Measurements from ENCODE around the gene IKZF4.
A peak's percentile ranks its signal among the peaks of the same experiment; 100 is the strongest.
"Not testable (repeated sequence)": the region's sequence is repeated elsewhere in the genome, so short reads cannot be mapped to it uniquely, and the experiment has no call there.

IKZF4 gene

DNA sequence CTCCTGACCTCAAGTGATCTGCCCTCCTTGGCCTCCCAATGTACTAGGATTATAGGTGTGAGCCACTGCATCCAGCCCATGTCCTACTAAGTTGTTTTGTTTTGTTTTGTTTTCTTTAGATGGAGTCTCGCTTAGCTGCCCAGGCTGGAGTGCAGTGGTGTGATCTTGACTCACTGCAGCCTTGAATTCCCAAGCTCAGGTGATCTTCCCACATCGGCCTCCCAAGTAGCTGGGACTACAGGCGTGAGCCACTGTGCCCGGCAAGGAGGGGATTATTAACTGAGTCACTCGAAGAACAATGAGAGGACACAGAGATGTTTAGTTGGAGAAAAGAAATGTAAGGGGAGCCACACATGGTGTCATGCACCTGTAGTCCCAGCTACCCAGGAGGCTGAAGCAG lies 41.1 kb downstream of the IKZF4 start:
- TF ChIP-seq, protein P1, sequence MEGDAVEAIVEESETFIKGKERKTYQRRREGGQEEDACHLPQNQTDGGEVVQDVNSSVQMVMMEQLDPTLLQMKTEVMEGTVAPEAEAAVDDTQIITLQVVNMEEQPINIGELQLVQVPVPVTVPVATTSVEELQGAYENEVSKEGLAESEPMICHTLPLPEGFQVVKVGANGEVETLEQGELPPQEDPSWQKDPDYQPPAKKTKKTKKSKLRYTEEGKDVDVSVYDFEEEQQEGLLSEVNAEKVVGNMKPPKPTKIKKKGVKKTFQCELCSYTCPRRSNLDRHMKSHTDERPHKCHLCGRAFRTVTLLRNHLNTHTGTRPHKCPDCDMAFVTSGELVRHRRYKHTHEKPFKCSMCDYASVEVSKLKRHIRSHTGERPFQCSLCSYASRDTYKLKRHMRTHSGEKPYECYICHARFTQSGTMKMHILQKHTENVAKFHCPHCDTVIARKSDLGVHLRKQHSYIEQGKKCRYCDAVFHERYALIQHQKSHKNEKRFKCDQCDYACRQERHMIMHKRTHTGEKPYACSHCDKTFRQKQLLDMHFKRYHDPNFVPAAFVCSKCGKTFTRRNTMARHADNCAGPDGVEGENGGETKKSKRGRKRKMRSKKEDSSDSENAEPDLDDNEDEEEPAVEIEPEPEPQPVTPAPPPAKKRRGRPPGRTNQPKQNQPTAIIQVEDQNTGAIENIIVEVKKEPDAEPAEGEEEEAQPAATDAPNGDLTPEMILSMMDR (IDR thresholded peaks at IDR 0.05; ENCODE audit: low read depth, low read length): no peak
- peak in 1 of 2 donors; percentile 25 for DNase-seq (ENCODE audit: low read depth in 2 of 2)
- no peak overlapping the region for H3K4me3 ChIP-seq (replicated peaks in 1 of 2; ENCODE audit: low read depth in 2 of 2, low read length in 2 of 2)

GRCh38 chr12:56062996-56063395 lies 42.2 kb downstream of the IKZF4 start:
- DNase-seq (ENCODE audit: low read depth in 2 of 2): peak; percentile 29 to 43
- TF ChIP-seq, protein P1 (IDR thresholded peaks at IDR 0.05; ENCODE audit: low read depth, low read length): no peak
- H3K4me3 ChIP-seq (replicated peaks in 1 of 2; ENCODE audit: low read depth in 2 of 2, low read length in 2 of 2): no peak overlapping the region

DNA sequence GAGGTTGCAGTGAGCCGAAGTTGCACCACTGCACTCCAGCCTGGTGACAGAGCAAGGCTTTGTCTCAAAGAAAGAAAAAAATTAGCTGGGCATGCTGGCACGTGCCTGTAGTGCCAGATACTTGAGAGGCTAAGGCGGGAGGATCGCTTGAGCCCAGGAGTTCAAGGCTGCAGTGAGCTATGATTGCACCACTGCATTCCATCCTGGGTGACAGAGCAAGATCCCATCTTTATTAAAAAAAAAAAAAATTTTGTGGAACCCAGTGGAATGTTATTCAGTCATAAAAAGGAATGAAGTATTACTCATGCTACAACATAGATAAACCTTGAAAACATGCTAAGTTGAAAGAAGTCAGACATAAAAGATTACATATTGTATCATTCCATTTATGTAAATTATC lies 50.8 kb downstream of the IKZF4 start:
- TF ChIP-seq, protein P1 (IDR thresholded peaks at IDR 0.05; ENCODE audit: low read depth, low read length): no peak
- H3K4me3 ChIP-seq (replicated peaks in 1 of 2; ENCODE audit: low read depth in 2 of 2, low read length in 2 of 2): no peak overlapping the region
- DNase-seq (ENCODE audit: low read depth in 2 of 2): peak; percentile 27 to 52

- DNase-seq (ENCODE audit: low read depth in 2 of 2): no peak
- TF ChIP-seq, protein P1 (IDR thresholded peaks at IDR 0.05; ENCODE audit: low read depth, low read length): no peak
- H3K4me3 ChIP-seq (replicated peaks in 1 of 2; ENCODE audit: low read depth in 2 of 2, low read length in 2 of 2): no peak overlapping the region
Measured at GRCh38 chr12:56074396-56074795, 53.6 kb downstream of the IKZF4 start.

GRCh38 chr12:56077966-56078365 lies 57.1 kb downstream of the IKZF4 start:
- not testable (repeated sequence) for DNase-seq (ENCODE audit: low read depth in 2 of 2); H3K4me3 ChIP-seq (replicated peaks in 1 of 2; ENCODE audit: low read depth in 2 of 2, low read length in 2 of 2)

GRCh38 chr12:56078427-56078826 lies 57.6 kb downstream of the IKZF4 start:
- DNase-seq (ENCODE audit: low read depth in 2 of 2): no peak
- TF ChIP-seq, protein P1 (IDR thresholded peaks at IDR 0.05; ENCODE audit: low read depth, low read length): no peak

DNA sequence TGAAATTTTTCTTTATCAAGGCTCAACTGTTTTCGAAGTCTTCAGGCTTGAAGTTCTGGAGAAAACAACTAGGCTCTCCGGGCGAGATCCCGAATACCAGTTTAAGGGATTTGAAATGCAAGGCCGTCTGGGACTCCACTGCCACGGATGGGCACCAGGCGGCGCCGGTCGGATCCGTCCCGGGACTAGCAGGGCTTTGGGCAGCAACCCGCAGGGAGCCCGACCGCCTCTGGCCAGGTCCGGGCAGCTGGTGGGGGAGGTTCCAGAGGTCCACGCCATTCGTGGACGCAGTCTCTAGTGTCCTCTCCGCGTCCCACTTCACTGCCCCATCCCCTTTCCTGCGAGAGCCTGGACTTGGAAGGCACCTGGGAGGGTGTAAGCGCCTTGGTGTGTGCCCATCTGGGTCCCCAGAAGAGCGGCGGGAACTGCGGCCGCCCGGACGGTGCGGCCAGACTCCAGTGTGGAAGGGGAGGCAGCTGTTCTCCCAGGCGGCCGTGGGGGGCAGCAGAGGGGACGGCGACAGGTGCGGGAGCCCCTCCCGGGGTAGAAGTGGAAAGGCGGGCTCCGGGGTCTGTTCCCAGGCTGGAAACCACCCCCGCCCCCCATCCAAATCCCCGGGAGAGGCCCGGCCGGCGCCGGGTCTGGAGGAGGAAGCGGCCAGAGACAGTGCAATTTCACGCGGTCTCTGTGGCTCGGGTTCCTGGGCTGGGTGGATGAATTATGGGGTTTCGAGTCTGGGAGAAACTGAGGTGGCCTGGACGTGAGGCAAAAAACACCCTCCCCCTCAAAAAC lies 58.3 kb downstream of the IKZF4 start:
- peak overlapping the region; percentile 53 to 59 for H3K4me3 ChIP-seq (replicated peaks in 1 of 2; ENCODE audit: low read depth in 2 of 2, low read length in 2 of 2)
- TF ChIP-seq, protein P1 (IDR thresholded peaks at IDR 0.05; ENCODE audit: low read depth, low read length): peak; percentile 79
- DNase-seq (ENCODE audit: low read depth in 2 of 2): peak; percentile 87 to 88

More at GRCh38 chr12:56078427-56078826, 57.6 kb downstream of the IKZF4 start:
- no peak overlapping the region for H3K4me3 ChIP-seq (replicated peaks in 1 of 2; ENCODE audit: low read depth in 2 of 2, low read length in 2 of 2)

Data from cardiac fibroblast (primary cell).